ENCODE measurements around the gene MVB12B.
"Not testable (repeated sequence)": the region's sequence is repeated elsewhere in the genome, so short reads cannot be mapped to it uniquely, and the experiment has no call there.

Gene MVB12B, protein sequence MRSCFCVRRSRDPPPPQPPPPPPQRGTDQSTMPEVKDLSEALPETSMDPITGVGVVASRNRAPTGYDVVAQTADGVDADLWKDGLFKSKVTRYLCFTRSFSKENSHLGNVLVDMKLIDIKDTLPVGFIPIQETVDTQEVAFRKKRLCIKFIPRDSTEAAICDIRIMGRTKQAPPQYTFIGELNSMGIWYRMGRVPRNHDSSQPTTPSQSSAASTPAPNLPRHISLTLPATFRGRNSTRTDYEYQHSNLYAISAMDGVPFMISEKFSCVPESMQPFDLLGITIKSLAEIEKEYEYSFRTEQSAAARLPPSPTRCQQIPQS

DNA sequence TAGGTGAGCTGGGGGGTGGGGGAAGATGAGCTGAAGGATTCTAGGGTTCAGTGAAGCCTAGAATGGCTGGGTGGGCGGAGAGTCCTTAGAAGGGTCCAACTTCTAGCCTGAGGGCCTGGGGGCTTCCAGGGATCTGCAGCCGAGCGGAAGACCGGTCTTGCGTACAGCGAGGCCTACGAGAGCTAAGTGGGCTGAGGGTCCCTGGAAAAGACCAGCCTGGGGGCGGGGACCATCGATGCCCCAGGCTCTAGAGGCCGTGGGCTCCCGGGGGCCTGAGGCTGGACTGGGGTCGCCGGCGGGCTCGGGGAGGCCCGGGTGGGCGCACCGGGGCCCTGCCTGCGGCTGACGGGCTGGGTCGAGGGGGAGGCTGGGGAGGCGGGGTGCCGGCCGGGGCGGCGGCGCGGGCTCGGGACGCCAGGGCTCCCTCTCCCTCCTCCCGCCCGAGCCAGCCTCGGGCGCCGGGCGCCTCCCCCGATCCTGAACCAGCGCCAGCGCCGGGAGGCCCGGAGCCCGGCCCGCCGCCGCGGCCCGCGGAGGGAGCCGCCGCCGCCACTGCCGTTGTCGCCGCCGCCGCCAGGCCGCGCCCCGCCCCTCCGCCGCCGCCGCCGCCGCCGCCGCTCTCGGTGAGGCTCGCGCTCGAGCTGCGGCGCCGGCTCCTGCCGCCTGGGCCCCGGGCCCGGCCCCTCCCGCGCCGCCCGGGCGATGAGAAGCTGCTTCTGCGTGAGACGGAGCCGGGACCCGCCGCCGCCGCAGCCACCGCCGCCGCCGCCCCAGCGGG lies at the start of gene MVB12B:
MVB12B (plus strand) TSS at position 602 of the 778 bp plus-strand sequence; CDS start at position 703, 101 bp downstream.
- DNase-seq = peak; percentile 40 to 41

DNA sequence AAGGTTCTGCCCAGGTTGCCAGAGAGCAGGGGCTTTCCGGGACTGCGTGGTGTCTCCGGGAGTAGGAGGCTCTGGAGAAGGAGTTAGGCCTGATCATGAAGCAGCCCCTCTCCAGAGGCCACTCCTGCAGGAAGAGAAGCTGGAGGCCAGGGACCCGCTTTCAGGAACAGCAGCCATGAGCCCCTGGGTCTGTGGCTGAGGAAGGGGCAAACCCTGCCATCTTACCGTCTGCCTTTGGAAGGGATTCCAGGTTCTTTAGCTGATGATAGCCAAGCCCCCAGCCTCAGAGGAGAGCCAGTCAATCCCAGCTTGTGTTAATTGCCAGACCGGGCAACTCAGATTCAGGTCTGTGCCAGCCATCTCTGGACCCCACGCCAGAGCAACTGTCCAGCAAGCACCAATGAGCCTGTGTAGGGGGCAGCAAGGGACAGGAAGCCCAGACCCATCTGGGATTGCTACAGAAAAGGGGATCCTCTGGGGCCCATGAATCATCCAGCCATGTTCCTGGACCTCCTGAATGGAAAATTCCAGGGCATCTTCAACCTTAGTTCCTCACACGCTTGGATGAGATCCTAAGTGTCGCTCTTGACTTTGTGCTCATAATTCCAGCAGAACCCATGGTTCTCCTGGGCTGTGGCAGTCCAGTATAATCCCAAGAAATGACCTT lies 42.7 kb upstream of the MVB12B start:
- no peak for DNase-seq

DNA sequence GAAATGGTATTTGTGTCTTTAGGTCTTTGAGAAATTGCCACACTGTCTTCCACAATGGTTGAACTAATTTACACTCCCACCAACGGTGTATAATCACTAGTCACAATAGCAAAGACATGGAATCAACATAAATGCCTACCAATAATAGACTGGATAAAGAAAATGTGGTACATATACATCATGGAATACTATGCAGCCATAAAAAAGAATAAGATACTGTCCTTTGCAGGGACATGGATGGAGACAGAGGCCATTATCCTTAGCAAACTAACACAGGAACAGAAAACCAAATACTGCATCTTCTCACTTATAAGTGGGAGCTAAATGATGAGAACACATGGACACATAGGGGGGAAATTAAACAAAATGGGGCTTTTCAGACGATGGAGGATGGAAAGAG lies 41.0 kb upstream of the MVB12B start:
- DNase-seq = not testable (repeated sequence)

DNA sequence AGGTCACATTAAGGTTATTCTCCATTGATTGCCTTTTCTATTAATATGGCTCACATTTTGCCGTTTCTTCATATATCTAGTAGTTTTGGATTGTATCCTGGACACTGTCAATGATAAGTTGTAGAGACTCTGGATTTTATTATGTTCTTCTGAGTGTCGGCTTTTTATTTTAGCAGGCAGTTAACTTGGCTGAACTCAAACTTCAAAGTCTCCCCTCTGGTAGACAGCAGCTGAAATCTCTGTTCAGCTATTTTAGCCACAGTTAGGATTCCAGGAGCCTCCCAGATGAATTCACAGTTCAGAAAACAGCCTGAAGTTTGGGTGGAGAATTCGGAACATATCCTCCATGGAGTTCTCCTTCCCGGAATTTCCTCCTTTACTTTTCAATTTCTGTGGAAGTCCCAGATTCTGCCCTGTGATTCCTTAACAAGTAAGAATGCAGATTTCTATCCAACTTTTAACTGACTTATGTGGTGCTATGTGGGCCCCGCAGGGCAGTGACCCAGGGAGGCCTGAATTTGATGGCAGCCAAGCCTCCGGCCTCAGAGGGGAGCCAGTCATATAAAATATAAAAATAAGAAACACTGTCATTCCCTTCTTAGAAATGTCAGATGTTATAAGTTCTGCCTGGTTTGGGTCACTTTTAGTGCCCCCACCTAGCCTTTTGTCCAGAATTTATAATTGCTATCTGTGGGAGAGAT lies 39.3 kb upstream of the MVB12B start:
- DNase-seq = no peak

- DNase-seq = no peak
Measured at GRCh38 chr9:126290871-126291270, 35.8 kb upstream of the MVB12B start.

GRCh38 chr9:126291925-126292324 lies 34.7 kb upstream of the MVB12B start:
- no peak for DNase-seq

GRCh38 chr9:126292736-126293521 lies 33.7 kb upstream of the MVB12B start:
- no peak for DNase-seq

DNA sequence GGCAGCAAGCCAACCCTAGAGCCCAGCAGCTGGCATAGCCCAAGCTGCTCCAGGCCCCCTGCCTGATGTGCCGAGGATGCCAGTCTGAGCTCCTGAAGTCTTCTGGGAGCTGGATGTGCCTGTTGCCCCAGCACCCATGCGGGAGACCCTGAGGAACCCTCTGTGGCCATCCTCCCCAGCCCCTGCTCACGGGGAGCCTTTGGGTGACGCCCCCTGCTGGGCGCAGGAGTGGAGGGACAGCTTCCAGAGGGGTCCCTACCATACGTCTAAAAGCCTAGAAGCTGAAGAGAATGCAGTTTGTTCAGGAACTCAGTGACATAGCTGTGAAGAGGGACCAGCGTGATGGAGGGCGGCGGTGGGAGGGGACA lies 33.1 kb upstream of the MVB12B start:
- no peak for DNase-seq

- DNase-seq = no peak
Measured at GRCh38 chr9:126294331-126295081, 32.1 kb upstream of the MVB12B start.

DNA sequence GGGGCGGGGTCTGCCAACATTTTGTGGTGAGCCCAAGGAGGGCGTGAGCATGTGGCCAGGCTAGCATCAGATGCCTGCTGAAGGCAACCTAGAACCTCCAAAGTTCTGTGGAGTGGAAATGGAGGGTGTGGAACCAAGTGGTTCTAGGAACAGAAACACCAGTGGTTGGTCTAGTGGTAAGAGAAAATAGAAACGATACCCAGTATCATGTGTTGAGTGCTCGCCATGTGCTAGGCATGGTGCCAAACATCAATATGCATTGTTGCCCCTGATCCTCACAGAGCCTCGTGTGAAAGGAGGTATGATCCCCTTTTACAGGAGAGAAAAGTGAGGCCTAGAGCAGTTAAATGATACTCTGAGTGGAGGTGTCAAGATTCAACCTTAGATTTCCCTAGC lies 31.5 kb upstream of the MVB12B start:
- no peak for DNase-seq

GRCh38 chr9:126295516-126295915 lies 31.1 kb upstream of the MVB12B start:
- no peak for DNase-seq

DNA sequence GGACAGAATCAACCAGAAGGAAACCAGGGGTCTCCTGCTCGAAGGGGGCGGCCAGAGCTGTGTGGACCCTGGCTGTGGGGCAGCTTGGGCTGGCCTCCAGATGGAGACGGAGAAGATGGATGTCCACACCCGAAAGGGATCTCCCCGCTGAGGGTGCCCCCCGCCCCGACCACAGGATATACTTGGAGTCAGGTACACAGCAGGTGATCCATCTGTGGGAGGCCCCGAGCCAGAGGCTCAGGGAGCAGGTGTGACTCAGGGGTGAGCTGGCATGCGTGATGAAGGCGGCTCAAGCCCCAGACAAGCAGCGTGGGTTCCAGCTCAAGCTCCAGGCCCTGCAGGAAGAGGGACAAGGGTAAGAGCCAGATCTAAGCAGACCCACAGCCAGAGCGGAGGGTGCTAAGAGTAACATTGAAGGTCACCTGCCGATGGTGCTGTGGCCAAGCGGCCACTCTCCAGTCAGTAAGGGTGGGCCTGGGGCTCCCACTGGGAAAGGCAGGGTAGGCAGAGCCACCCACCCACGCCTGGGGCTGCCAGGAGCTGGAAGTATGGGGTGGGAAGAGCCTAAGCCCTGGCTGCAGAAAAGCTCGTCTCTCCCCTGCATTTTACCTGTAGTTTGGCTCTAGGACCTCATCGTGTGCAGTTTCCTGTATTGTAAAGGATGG lies 30.6 kb upstream of the MVB12B start:
- no peak for DNase-seq

GRCh38 chr9:126296687-126297086 lies 29.9 kb upstream of the MVB12B start:
- DNase-seq = no peak

- DNase-seq = no peak
Measured at GRCh38 chr9:126297661-126298060, 29.0 kb upstream of the MVB12B start.

DNA sequence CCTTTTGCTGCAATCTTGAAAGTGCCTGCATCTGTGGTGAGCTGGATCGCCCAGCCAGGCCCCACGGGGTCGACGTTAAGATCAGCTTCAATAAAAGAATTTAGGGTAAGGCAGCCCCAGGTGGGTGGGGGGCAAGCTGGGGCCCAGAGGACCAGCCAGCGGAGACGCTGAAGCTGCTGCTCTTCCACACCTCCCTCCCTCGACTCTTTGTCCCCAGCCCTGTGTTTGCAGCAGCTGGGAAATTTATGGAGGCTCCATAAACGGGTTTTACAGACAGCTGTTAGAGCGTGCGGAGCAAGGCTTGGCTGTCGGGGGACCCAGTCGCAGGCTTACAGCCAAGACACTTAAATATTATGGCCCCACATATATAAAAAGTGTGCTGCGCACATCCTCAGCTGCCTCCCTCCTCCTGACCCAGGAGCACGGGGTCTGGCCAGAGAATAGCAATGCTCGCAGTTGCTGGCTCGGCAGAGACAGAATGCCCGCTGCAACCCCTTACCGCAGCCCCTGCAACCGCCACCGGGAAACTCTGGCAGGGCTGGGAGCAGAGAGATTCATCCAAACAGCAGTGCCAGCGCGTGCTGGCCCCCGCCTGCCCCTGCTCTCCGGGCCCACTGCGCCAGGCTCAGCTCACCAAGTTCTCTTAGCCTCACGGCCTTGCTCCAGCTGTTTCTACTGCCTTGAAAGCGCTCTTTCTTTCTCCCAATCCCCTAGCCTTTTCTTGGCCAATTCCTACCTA lies 28.4 kb upstream of the MVB12B start:
- DNase-seq = no peak

DNA sequence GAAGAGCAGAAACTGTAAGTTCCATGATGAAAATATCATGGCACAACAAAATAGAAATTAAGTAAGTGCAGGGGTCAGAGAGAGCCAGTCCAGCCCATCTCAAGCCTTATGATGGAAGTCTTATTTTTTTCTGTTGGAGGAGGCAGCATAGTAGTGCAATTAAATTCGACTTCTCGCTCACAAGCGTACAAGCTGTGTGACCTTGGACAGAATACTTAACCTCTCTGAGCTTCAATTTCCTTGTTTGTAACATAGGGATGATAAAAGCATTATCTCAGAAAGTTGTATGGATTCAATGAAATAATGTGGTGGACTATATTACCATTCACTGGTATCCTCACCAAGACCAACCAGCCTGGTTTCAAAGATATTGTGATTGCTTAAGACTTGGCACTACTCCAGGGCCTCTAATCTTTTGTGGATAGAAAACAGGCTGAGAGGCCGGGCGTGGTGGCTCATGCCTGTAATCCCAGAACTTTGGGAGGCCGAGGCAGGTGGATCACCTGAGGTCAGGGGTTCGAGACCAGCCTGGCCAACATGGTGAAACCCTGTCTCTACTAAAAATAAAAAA lies 26.8 kb upstream of the MVB12B start:
- no peak for DNase-seq

GRCh38 chr9:126301196-126301595 lies 25.4 kb upstream of the MVB12B start:
- no peak for DNase-seq

DNA sequence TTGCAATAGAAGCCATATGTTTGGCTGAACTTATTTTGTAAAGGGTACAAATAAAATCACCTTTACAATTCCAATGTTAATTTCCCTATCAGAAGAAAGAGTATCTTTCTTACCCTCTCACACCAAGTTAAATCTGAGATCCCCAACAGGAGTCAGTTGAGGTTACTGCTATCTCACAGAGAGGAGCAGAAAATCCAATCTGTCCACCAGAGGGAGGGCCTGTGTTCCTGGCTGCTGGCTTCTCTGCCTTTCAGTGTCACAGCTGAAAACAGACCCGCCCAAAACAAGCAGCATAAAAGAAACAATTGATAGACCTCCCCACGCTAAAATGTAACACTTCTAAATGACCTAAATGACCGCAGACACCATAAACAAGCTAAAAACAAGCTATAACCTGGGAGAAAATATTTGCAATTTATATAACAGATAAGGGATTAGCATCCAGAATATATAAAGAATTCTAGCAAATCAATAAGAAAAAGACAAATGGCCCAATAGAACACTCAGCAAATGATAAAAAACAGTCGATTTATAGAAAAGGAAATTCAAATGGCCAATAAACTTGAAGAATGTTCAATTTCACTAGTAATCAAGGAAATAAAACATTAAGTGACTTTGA lies 24.5 kb upstream of the MVB12B start:
- peak; percentile 27 to 36 for DNase-seq

GRCh38 chr9:126302730-126303129 lies 23.9 kb upstream of the MVB12B start:
- no peak for DNase-seq
